ENCODE results near the gene RBM33. TPM values are rescaled to one million over a fixed set of nuclear protein-coding genes. Genes with fewer than 3 reads are reported as not detected.

Gene RBM33
- total and polyA plus RNA-seq, 2 of the 4 experiments (the other 2 are of a cell fraction), result 7.3 to 10.8 TPM

DNA sequence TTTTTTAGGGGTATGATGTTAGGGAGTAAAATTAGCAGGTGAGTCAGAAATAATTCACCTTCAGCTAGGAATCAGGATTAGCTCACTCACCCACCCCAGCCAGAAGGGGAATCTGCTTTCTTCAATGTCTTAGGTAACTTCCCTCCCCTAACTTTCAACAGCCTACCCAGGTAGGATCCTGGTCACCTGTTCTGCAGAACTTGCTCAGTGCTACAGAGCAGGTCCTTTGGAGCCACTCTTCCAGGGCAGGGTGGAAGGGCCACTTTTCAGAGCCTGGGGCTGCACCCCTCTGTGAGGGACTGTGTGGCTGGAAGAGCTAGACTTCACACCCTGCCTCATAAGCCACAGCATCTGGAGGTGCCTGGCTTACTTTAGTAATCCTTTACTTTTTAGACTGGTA lies 109.7 kb downstream of the RBM33 start:
- POLR2A ChIA-PET (ENCODE audit: unreplicated experiment), result no interaction called here
- DNase-seq, result no peak
- Histone ChIP-seq H4K8ac (ENCODE audit: low read depth in 2 of 2, low read length in 2 of 2) (no peak overlapping the region), H3K14ac (replicated peaks; ENCODE audit: low read depth, low read length) (no peak overlapping the region), H3K4me1 (ENCODE audit: control insufficient read depth, insufficient read depth, low read length) (0 out of 2 replicates have a peak, but pooled peaks cover 2% of the 10 kb centered on the region), H2AK9ac (replicated peaks; ENCODE audit: low read depth, low read length, poor library complexity) (no peak overlapping the region), H3K27ac (ENCODE audit: insufficient read depth, low read length) (no peak overlapping the region), H3K4ac (ENCODE audit: low read depth, low read length) (no peak overlapping the region), H2BK20ac (ENCODE audit: low read depth, low read length) (no peak overlapping the region), H3K4me2 (ENCODE audit: low read depth, low read length) (no peak overlapping the region), H3K23ac (ENCODE audit: low read depth, low read length) (0 out of 2 replicates have a peak overlapping the region, but pooled peaks have one; percentile 33), H4K5ac (ENCODE audit: low read depth, low read length) (no peak overlapping the region), H3K36me3 (ENCODE audit: control insufficient read depth, insufficient read depth, low read length) (peaks cover 5% of the 10 kb centered on the region; the same call in 1 of the 2 replicates), H3K4me3 (ENCODE audit: insufficient read depth, low read depth, low read length) (no peak overlapping the region), H2AK5ac (ENCODE audit: low read depth, low read length) (no peak overlapping the region), H4K20me1 (ENCODE audit: insufficient read depth, low read length) (peaks cover 41% of the 10 kb centered on the region), H3K9ac (ENCODE audit: low read depth, low read length) (no peak overlapping the region), H3K9me3 (ENCODE audit: control insufficient read depth, insufficient read depth, low read length) (no peaks in the 10 kb centered on the region), H3K9me1 (ENCODE audit: insufficient read depth, low read length) (peaks cover 12% of the 10 kb centered on the region; the same call in 1 of the 2 replicates), H3K18ac (ENCODE audit: low read depth, low read length) (no peak overlapping the region), H2BK15ac (ENCODE audit: low read depth, low read length) (no peak overlapping the region), H3K79me1 (ENCODE audit: low read depth in 1 of 2, low read length in 2 of 2) (peaks cover 19 to 59% of the 10 kb centered on the region in 2 experiments), H2BK120ac (ENCODE audit: low read depth, low read length) (no peak overlapping the region), H4K91ac (ENCODE audit: insufficient read depth, low read depth, low read length) (no peak overlapping the region), H3K56ac (ENCODE audit: extremely low read depth, insufficient read depth, low read length) (no peak overlapping the region), H3K27me3 (ENCODE audit: control insufficient read depth, insufficient read depth, low read length) (no peaks in the 10 kb centered on the region), H2AFZ (replicated peaks; ENCODE audit: low read length, poor library complexity) (no peak overlapping the region), H2BK5ac (ENCODE audit: low read depth, low read length, poor library complexity, severe bottlenecking) (no peak overlapping the region)
- TF ChIP-seq, protein P1, sequence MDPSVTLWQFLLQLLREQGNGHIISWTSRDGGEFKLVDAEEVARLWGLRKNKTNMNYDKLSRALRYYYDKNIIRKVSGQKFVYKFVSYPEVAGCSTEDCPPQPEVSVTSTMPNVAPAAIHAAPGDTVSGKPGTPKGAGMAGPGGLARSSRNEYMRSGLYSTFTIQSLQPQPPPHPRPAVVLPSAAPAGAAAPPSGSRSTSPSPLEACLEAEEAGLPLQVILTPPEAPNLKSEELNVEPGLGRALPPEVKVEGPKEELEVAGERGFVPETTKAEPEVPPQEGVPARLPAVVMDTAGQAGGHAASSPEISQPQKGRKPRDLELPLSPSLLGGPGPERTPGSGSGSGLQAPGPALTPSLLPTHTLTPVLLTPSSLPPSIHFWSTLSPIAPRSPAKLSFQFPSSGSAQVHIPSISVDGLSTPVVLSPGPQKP (IDR thresholded peaks at IDR 0.05; ENCODE audit: borderline replicate concordance, low read depth, low read length), result no peak
- TF ChIP-seq MAFK (IDR thresholded peaks at IDR 0.05; ENCODE audit: low read depth, low read length) (no peak), RCOR1 (IDR thresholded peaks at IDR 0.05; ENCODE audit: insufficient replicate concordance, low read length) (no peak), CHD1 (IDR thresholded peaks at IDR 0.05; ENCODE audit: low read depth, low read length) (no peak), FOS (IDR thresholded peaks at IDR 0.05; ENCODE audit: low read depth, low read length) (no peak)
- in situ Hi-C loops (cut with MboI; ENCODE audit: low sequenced_read_pairs) (loop anchor here (10.0 to 25.0 kb wide), 2 partner anchors 149 to 367 kb away; no protein-coding TSS in a partner anchor), dilution Hi-C loops (cut with HindIII; ENCODE audit: low sequenced_read_pairs, unreplicated experiment) (no loop called here), intact Hi-C loops (cut with micrococcal nuclease) (no loop called here)
- ATAC-seq (ENCODE audit: low read depth), result no peak
- CTCF ChIA-PET, result interaction anchor here (0.7 to 1.0 kb wide), 2 partner anchors 17 to 157 kb away, joined by 3 read pairs; no protein-coding TSS in a partner anchor
- no TSS peak for BruUV-seq (replicated peaks)
